ENCODE data around the gene FAM222A. TPM values are rescaled to one million over a fixed set of nuclear protein-coding genes. Genes with fewer than 3 reads are reported as not detected.

The FAM222A gene
- total and polyA plus RNA-seq, 9 donors, result 4.7 to 9.3 (median 5.9) TPM

- Histone ChIP-seq H3K4me1 (ENCODE audit: control insufficient read depth, insufficient read depth, low read length) (peaks cover 33% of the 10 kb centered on the region), H3K9me3 (replicated peaks; ENCODE audit: control insufficient read depth, low read depth, low read length) (no peaks in the 10 kb centered on the region), H3K4me3 (ENCODE audit: low read length) (no peak overlapping the region), H3K27me3 (ENCODE audit: control insufficient read depth, insufficient read depth, low read length) (peaks cover 10% of the 10 kb centered on the region), H3K36me3 (ENCODE audit: control insufficient read depth, insufficient read depth, low read length) (no peaks in the 10 kb centered on the region), H3K27ac (ENCODE audit: low read length) (no peak overlapping the region)
- DNase-seq, result no peak
- WGBS (ENCODE audit: insufficient coverage), result 81% methylated on average over 7 of the region's 15 CpGs
Observed at GRCh38 chr12:109730306-109731145, 16.9 kb downstream of the FAM222A start.

- no peak overlapping the region for H3K4me3 ChIP-seq (ENCODE audit: low read length)
- peaks cover 28% of the 10 kb centered on the region for H3K4me1 ChIP-seq (ENCODE audit: control insufficient read depth, insufficient read depth, low read length)
- WGBS (ENCODE audit: insufficient coverage), result 93% methylated on average over 5 of the region's 11 CpGs
- no peaks in the 10 kb centered on the region for H3K9me3 ChIP-seq (replicated peaks; ENCODE audit: control insufficient read depth, low read depth, low read length)
- no peak for DNase-seq
- no peak overlapping the region for H3K27ac ChIP-seq (ENCODE audit: low read length)
- peaks cover 14% of the 10 kb centered on the region for H3K27me3 ChIP-seq (ENCODE audit: control insufficient read depth, insufficient read depth, low read length)
- H3K36me3 ChIP-seq (ENCODE audit: control insufficient read depth, insufficient read depth, low read length), result no peaks in the 10 kb centered on the region
Observed at GRCh38 chr12:109731231-109731731, 17.7 kb downstream of the FAM222A start.

- 95% methylated on average over 4 of the region's 7 CpGs for WGBS (ENCODE audit: insufficient coverage)
- H3K4me1 ChIP-seq (ENCODE audit: control insufficient read depth, insufficient read depth, low read length), result peaks cover 25% of the 10 kb centered on the region
Observed at GRCh38 chr12:109731806-109732205, 18.2 kb downstream of the FAM222A start.

GRCh38 chr12:109732321-109733305 lies 19.0 kb downstream of the FAM222A start:
- peaks cover 17% of the 10 kb centered on the region for H3K4me1 ChIP-seq (ENCODE audit: control insufficient read depth, insufficient read depth, low read length)
- H3K4me3 ChIP-seq (ENCODE audit: low read length), result no peak overlapping the region
- H3K27ac ChIP-seq (ENCODE audit: low read length), result no peak overlapping the region
- WGBS (ENCODE audit: insufficient coverage), result 69% methylated on average over 14 of the region's 21 CpGs
- no peaks in the 10 kb centered on the region for H3K36me3 ChIP-seq (ENCODE audit: control insufficient read depth, insufficient read depth, low read length)
- no peaks in the 10 kb centered on the region for H3K9me3 ChIP-seq (replicated peaks; ENCODE audit: control insufficient read depth, low read depth, low read length)
- no peak for DNase-seq
- H3K27me3 ChIP-seq (ENCODE audit: control insufficient read depth, insufficient read depth, low read length), result peaks cover 17% of the 10 kb centered on the region

More at GRCh38 chr12:109731806-109732205, 18.2 kb downstream of the FAM222A start:
- no peak overlapping the region for H3K4me3 ChIP-seq (ENCODE audit: low read length)
- no peak for DNase-seq
- H3K36me3 ChIP-seq (ENCODE audit: control insufficient read depth, insufficient read depth, low read length), result no peaks in the 10 kb centered on the region
- H3K27ac ChIP-seq (ENCODE audit: low read length), result no peak overlapping the region
- H3K9me3 ChIP-seq (replicated peaks; ENCODE audit: control insufficient read depth, low read depth, low read length), result no peaks in the 10 kb centered on the region
- peaks cover 17% of the 10 kb centered on the region for H3K27me3 ChIP-seq (ENCODE audit: control insufficient read depth, insufficient read depth, low read length)

- no peaks in the 10 kb centered on the region for H3K9me3 ChIP-seq (replicated peaks; ENCODE audit: control insufficient read depth, low read depth, low read length)
- WGBS (ENCODE audit: insufficient coverage), result 12% methylated on average over 12 of the region's 22 CpGs
- H3K4me1 ChIP-seq (ENCODE audit: control insufficient read depth, insufficient read depth, low read length), result peaks cover 11% of the 10 kb centered on the region
- peaks cover 17% of the 10 kb centered on the region for H3K27me3 ChIP-seq (ENCODE audit: control insufficient read depth, insufficient read depth, low read length)
- no peak overlapping the region for H3K27ac ChIP-seq (ENCODE audit: low read length)
- no peak for DNase-seq
- H3K36me3 ChIP-seq (ENCODE audit: control insufficient read depth, insufficient read depth, low read length), result no peaks in the 10 kb centered on the region
- H3K4me3 ChIP-seq (ENCODE audit: low read length), result no peak overlapping the region
Observed at GRCh38 chr12:109734219-109735000, 20.8 kb downstream of the FAM222A start.

- Histone ChIP-seq H3K4me3 (ENCODE audit: low read length) (no peak overlapping the region), H3K27me3 (ENCODE audit: control insufficient read depth, insufficient read depth, low read length) (peaks cover 17% of the 10 kb centered on the region), H3K27ac (ENCODE audit: low read length) (no peak overlapping the region), H3K4me1 (ENCODE audit: control insufficient read depth, insufficient read depth, low read length) (peaks cover 11% of the 10 kb centered on the region), H3K9me3 (replicated peaks; ENCODE audit: control insufficient read depth, low read depth, low read length) (no peaks in the 10 kb centered on the region), H3K36me3 (ENCODE audit: control insufficient read depth, insufficient read depth, low read length) (no peaks in the 10 kb centered on the region)
- 36% methylated on average over 6 of the region's 12 CpGs for WGBS (ENCODE audit: insufficient coverage)
- DNase-seq, result no peak
Observed at GRCh38 chr12:109735051-109735521, 21.5 kb downstream of the FAM222A start.

GRCh38 chr12:109735825-109736551 lies 22.4 kb downstream of the FAM222A start:
- no peak for DNase-seq
- Histone ChIP-seq H3K27me3 (ENCODE audit: control insufficient read depth, insufficient read depth, low read length) (peaks cover 17% of the 10 kb centered on the region), H3K27ac (ENCODE audit: low read length) (no peak overlapping the region), H3K4me3 (ENCODE audit: low read length) (no peak overlapping the region), H3K36me3 (ENCODE audit: control insufficient read depth, insufficient read depth, low read length) (no peaks in the 10 kb centered on the region), H3K4me1 (ENCODE audit: control insufficient read depth, insufficient read depth, low read length) (peaks cover 11% of the 10 kb centered on the region), H3K9me3 (replicated peaks; ENCODE audit: control insufficient read depth, low read depth, low read length) (no peaks in the 10 kb centered on the region)
- WGBS (ENCODE audit: insufficient coverage), result 52% methylated on average over 6 of the region's 9 CpGs

GRCh38 chr12:109736552-109737108 lies 23.0 kb downstream of the FAM222A start:
- H3K9me3 ChIP-seq (replicated peaks; ENCODE audit: control insufficient read depth, low read depth, low read length), result no peaks in the 10 kb centered on the region
- no peak overlapping the region for H3K27ac ChIP-seq (ENCODE audit: low read length)
- H3K4me3 ChIP-seq (ENCODE audit: low read length), result no peak overlapping the region
- H3K4me1 ChIP-seq (ENCODE audit: control insufficient read depth, insufficient read depth, low read length), result peaks cover 11% of the 10 kb centered on the region
- H3K36me3 ChIP-seq (ENCODE audit: control insufficient read depth, insufficient read depth, low read length), result no peaks in the 10 kb centered on the region
- peak; percentile 75 for DNase-seq
- peaks cover 17% of the 10 kb centered on the region for H3K27me3 ChIP-seq (ENCODE audit: control insufficient read depth, insufficient read depth, low read length)
- WGBS (ENCODE audit: insufficient coverage), result 15% methylated on average over 11 of the region's 12 CpGs

DNA sequence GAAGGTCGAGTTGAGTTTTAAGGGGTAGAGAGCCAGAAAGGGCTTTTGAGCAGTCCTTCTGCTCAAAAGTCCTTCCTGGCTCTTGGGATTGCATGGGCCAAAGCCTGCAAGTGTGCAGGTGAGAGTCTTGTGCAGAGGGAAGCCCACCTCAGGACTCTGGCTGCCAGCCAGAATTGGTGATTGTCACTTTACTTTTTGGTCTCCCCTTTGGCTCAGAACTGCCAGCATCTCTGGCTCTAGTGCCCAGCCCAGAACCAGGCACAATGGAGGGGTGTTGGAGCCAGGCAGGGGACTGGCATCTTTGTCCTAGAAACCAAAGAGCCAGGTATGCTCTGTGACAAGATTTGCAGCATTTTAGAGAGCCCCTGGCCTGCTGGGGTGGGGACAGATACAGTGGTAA lies 23.5 kb downstream of the FAM222A start:
- H3K36me3 ChIP-seq (ENCODE audit: control insufficient read depth, insufficient read depth, low read length), result no peaks in the 10 kb centered on the region
- peaks cover 17% of the 10 kb centered on the region for H3K27me3 ChIP-seq (ENCODE audit: control insufficient read depth, insufficient read depth, low read length)
- no peak for DNase-seq
- no peak overlapping the region for H3K4me3 ChIP-seq (ENCODE audit: low read length)
- no peak overlapping the region for H3K27ac ChIP-seq (ENCODE audit: low read length)
- 10% methylated on average over 1 of the region's 1 CpG for WGBS (ENCODE audit: insufficient coverage)
- H3K4me1 ChIP-seq (ENCODE audit: control insufficient read depth, insufficient read depth, low read length), result peaks cover 11% of the 10 kb centered on the region
- no peaks in the 10 kb centered on the region for H3K9me3 ChIP-seq (replicated peaks; ENCODE audit: control insufficient read depth, low read depth, low read length)
